Breast epithelium (tissue), 3 donors: Measurements from ENCODE around the gene IL12RB2.
"Not testable (repeated sequence)": the region's sequence is repeated elsewhere in the genome, so short reads cannot be mapped to it uniquely, and the experiment has no call there.

Source experiments
- CTCF ChIP-seq, 3 donors: fragments of 450-650 bp; IDR thresholded peaks; one replicate each; pipeline ENCODE4 v1.5.1; 2016 to 2017; ENCODE audit warnings: antibody characterized with exemption in 3 of 3, mild to moderate bottlenecking in 3 of 3, moderate library complexity in 3 of 3
- POLR2AphosphoS5 ChIP-seq, 3 donors: sonication (generic); formaldehyde crosslinking; IDR thresholded peaks; one replicate each; pipeline ENCODE4 v1.6.1; 2017; ENCODE audit warnings: antibody characterized with exemption in 3 of 3

GRCh38 chr1:67413101-67413500 lies 105.4 kb downstream of the IL12RB2 start:
- TF ChIP-seq CTCF, POLR2AphosphoS5 (IDR thresholded peaks at IDR 0.05): not testable (repeated sequence)
